Peyer's patch (tissue), 4 donors: ENCODE data around the gene LITAFD. TPM values are rescaled to one million over a fixed set of nuclear protein-coding genes. Genes with fewer than 3 reads are reported as not detected.

ENCODE experiments used
- DNase-seq, 3 donors: peaks; one replicate each; pipeline ENCODE4 v3.0.0-alpha.2; 2017 to 2019
- H3K27ac ChIP-seq, 4 donors: fragments of 200-600 bp; sonication (generic); one replicate each; pipeline ENCODE4 v1.5.1; 2016 to 2019
- H3K27me3 ChIP-seq, 2 donors: fragments of 200-600 bp; sonication (generic); one replicate each; pipeline ENCODE4 v1.5.1; 2019
- H3K36me3 ChIP-seq, 3 donors: fragments of 200-600 bp; sonication (generic); one replicate each; pipeline ENCODE4 v1.5.1; 2016 to 2019
- H3K4me1 ChIP-seq, 4 donors: fragments of 200-600 bp; sonication (generic); one replicate each; pipeline ENCODE4 v1.5.1; 2016 to 2019
- H3K4me3 ChIP-seq, 4 donors: fragments of 200-600 bp; sonication (generic); 1 replicate in 3 of 4; 2 replicates in 1 of 4; pipeline ENCODE4 v1.5.1; 2016 to 2019; ENCODE audit warnings: mild to moderate bottlenecking in 1 of 4
- H3K9me3 ChIP-seq, 4 donors: fragments of 200-600 bp; sonication (generic); one replicate each; pipeline ENCODE4 v1.5.1; 2016 to 2019; ENCODE audit warnings: mild to moderate bottlenecking in 1 of 4
- POLR2A ChIP-seq, 2 donors: fragments of 450-650 bp; IDR thresholded peaks; one replicate each; pipeline ENCODE4 v1.5.1; 2017; ENCODE audit warnings: antibody characterized with exemption in 2 of 2, mild to moderate bottlenecking in 2 of 2, moderate library complexity in 2 of 2
- total RNA-seq, 4 donors: library from RNA; depleted of rRNA; stranded (reverse); fragments of >200 nt; gene quantifications; one replicate each; pipeline ENCODE4 v1.1.0, GENCODE V29; 2016
- TF ChIP-seq, protein P1 (sequence below), 6 experiments: fragments of 450-650 bp in 4 of 6; fragments of 200-600 bp in 2 of 6; sonication (generic) in 1 of 6; IDR thresholded peaks; one replicate each; pipeline ENCODE4 v1.5.1; 2017 to 2019; ENCODE audit warnings: antibody characterized with exemption in 6 of 6, mild to moderate bottlenecking in 3 of 6, moderate library complexity in 1 of 6

Gene LITAFD
- total RNA-seq, 4 donors from 2014 or later, result not detected

DNA sequence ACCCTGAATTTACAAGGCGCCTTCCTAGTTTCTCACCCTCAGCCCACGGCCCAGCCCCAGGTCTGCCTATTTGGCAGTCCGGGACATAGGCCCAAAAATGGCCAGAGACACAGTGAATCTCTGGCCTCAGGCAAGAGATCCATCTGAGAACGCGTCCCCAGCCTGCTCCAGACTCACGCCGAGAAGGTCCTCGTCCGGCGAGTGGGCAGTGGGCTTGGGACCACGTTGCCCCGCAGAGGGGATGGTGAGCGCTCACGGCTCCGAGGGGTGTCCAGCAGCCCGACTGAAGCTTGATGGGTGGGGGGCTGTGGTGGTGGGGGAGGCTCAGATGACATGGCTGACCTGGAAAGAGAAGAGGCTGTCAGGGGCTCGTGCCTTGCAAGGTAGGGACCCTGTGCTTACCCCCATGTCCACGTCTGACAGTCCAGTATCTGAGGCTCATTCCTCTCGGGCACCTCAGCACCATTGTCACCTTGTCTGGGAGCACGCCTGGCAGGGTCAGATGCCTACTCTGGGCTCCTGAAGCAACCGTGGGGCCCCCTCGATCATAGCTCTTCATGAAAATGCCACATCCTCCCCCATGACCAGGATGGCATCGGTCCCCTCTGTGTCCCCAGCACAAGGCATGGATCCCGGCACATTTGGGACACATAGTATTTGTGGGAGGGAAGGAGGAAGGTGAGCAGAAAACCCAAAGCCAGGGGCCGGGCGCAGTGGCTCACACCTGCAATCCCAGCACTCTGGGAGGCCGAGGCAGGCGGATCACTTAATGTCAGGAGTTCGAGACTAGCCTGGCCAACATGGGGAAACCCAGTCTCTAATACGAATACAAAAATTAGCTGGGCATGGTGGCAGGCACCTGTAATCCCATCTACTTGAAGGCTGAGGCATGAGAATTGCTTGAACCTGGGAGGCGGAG lies 22.9 kb upstream of the LITAFD start:
- Histone ChIP-seq H3K9me3 (no peaks in the 10 kb centered on the region), H3K27me3 (no peaks in the 10 kb centered on the region), H3K36me3 (peaks cover 0 to 42% (median 0%) of the 10 kb centered on the region in 3 donors), H3K4me1 (peaks cover 0 to 27% (median 1%) of the 10 kb centered on the region in 4 donors), H3K27ac (peak overlapping the region in 3 of 4 donors; percentile 1 to 54 (median 36)), H3K4me3 (no peak overlapping the region)
- TF ChIP-seq POLR2A (IDR thresholded peaks at IDR 0.05), result no peak
- TF ChIP-seq, protein P1, sequence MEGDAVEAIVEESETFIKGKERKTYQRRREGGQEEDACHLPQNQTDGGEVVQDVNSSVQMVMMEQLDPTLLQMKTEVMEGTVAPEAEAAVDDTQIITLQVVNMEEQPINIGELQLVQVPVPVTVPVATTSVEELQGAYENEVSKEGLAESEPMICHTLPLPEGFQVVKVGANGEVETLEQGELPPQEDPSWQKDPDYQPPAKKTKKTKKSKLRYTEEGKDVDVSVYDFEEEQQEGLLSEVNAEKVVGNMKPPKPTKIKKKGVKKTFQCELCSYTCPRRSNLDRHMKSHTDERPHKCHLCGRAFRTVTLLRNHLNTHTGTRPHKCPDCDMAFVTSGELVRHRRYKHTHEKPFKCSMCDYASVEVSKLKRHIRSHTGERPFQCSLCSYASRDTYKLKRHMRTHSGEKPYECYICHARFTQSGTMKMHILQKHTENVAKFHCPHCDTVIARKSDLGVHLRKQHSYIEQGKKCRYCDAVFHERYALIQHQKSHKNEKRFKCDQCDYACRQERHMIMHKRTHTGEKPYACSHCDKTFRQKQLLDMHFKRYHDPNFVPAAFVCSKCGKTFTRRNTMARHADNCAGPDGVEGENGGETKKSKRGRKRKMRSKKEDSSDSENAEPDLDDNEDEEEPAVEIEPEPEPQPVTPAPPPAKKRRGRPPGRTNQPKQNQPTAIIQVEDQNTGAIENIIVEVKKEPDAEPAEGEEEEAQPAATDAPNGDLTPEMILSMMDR (IDR thresholded peaks at IDR 0.05), result no peak
- DNase-seq, result no peak

DNA sequence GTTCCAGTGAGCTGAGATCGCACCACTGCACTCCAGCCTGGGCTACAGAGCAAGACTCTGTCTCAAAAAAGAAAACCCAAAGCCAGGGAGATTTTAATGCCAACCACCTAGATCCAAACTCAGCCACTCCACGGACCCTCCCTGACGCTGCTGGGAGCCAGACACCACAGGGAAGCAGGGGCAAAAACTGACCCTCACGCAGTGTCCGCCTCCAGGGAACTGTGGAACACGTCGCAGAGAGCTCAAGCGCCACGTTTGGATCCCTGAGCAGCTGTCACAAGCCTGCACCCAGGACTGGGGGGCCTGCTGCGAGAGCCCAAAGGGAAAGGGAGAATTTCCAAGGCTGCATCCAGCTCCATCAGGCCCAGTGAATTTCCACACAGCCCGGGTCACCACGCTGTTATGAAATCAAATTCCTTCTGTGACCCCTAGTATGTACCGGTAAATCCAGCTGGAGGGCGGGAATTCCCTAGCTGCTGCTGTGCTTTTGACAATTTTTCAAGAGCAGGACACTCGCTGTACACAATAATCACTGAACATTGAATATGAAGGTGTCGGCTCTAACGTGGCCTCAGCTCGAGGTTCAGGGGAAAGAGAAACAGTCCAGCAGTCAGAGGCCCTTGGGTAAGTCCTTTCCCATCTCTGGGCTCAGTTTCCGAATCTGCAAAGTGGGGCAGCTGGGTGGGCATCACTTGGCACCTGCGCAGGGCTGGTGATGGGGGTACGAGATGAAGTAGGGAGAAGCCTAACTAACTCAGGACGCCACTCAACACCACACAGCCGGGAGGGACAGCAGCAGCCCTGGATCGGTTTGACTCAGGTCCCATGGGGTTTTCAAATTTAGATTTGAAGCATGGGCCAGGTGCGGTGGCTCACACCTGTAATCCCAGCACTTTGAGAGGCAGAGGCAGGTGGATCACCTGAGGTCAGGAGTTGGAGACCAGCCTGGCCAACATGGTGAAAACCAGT lies 22.0 kb upstream of the LITAFD start:
- H3K4me1 ChIP-seq, result peaks cover 0 to 36% (median 1%) of the 10 kb centered on the region in 4 donors
- no peaks in the 10 kb centered on the region for H3K9me3 ChIP-seq
- H3K27me3 ChIP-seq, result no peaks in the 10 kb centered on the region
- H3K27ac ChIP-seq, result peak overlapping the region in 3 of 4 donors; percentile 46 to 54 (median 52)
- peak in 1 of 3 donors; percentile 72 for DNase-seq
- H3K36me3 ChIP-seq, result peaks cover 0 to 33% (median 0%) of the 10 kb centered on the region in 3 donors
- TF ChIP-seq POLR2A (IDR thresholded peaks at IDR 0.05), result no peak
- TF ChIP-seq, protein P1 (IDR thresholded peaks at IDR 0.05), result no peak
- H3K4me3 ChIP-seq, result no peak overlapping the region

DNA sequence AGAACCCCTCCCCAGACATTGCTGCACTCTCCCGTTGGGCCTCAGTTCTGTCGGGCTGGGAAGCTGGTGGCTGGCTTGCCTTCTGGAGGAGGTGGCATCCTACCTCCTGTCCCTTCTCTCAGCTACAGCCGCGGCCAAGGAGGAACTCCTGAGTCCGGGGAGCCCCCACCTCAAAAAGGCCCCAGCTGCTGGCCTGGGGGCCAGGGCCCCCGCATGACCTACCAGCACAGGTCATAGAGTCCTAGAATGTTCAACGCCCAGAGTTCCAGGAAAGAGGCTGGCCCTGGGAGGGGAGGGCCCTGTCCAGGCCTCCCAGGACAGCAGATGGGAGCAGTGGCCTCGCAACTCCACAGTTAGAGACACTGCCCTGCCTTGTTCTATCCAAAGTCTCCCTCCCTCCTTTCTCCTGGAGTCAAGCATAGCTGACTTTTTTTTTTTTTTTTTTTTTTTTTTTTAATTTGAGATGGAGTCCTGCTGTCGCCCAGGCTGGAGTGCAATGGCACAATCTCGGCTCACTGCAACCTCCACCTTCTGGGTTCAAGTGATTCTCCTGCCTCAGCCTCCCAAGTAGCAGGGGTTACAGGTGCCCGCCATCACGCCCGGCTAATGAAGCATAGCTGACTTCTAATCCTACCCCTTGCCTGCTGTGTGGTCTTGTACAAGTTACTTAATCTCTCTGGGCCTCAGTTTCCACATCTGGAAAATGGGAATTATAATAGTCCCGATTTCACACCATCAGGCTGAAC lies 20.4 kb upstream of the LITAFD start:
- Histone ChIP-seq H3K4me3 (no peak overlapping the region), H3K9me3 (no peaks in the 10 kb centered on the region), H3K27ac (peak overlapping the region in 3 of 4 donors; percentile 43 to 58 (median 52)), H3K27me3 (no peaks in the 10 kb centered on the region), H3K4me1 (peaks cover 3 to 51% (median 6%) of the 10 kb centered on the region in 4 donors), H3K36me3 (peaks cover 0 to 18% (median 0%) of the 10 kb centered on the region in 3 donors)
- TF ChIP-seq POLR2A (IDR thresholded peaks at IDR 0.05), result no peak
- TF ChIP-seq, protein P1 (IDR thresholded peaks at IDR 0.05), result no peak
- DNase-seq, result no peak

DNA sequence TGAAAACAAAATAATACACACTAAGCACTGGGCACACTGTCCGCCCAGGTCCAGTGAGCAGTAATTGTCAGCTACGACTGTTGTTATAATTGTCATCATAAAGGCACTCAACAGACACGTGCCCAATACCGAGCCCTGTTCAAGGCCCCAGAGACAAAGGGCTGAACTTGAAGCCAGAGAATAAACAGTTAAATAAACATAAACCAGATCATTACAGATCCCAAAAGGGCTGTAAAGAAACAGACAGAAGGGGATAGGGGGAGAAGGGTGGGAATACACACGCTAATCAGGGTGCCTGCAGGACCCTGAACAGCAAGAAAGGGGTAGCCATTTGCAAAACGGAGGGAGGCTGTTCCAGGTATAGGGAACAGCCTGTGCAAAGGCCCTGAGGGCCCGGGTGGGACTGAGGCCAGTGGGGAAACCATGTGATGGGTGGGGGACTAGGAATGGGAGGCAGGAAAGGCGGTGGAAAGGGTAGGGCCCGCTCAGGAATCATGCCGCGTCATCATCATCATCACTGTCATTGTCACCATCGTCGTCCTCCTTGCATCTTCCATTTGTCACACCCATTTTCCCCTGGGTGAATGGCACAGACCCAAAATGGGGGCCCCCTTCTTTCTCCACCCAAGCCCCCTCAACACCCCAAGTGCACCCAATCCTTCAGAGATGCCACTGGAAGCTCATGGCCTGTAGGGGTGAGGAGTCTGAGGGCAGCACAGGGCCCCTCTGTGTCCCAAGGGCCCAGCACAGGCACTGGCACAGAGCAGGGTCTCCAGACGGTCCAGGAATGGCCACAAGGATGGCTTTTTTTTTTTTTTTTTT lies 19.6 kb upstream of the LITAFD start:
- peak overlapping the region in 1 of 4 donors; percentile 71 for H3K27ac ChIP-seq
- no peaks in the 10 kb centered on the region for H3K27me3 ChIP-seq
- no peak overlapping the region for H3K4me3 ChIP-seq
- no peak for DNase-seq
- peaks cover 0 to 15% (median 0%) of the 10 kb centered on the region in 3 donors for H3K36me3 ChIP-seq
- no peak for TF ChIP-seq POLR2A (IDR thresholded peaks at IDR 0.05)
- TF ChIP-seq, protein P1 (IDR thresholded peaks at IDR 0.05), result no peak
- peaks cover 3 to 59% (median 9%) of the 10 kb centered on the region in 4 donors for H3K4me1 ChIP-seq
- no peaks in the 10 kb centered on the region for H3K9me3 ChIP-seq
